ENCODE measurements around the gene ETF1.

- TF ChIP-seq CTCF (IDR thresholded peaks at IDR 0.05) = no peak
- TF ChIP-seq ZFX (IDR thresholded peaks at IDR 0.05; ENCODE audit: borderline replicate concordance) = no peak
These were observed 41.1 kb upstream of the ETF1 start for GRCh38 chr5:138583984-138584637.

Data from 22Rv1 (cell line).